ENCODE results near the gene CLEC4D. TPM values are rescaled to one million over a fixed set of nuclear protein-coding genes. Genes with fewer than 3 reads are reported as not detected.

Gene CLEC4D
- polyA plus RNA-seq, 1 donor from 2014 or later: not detected

- Histone ChIP-seq H3K79me2 (replicated peaks; ENCODE audit: insufficient read depth, low read length) (no peaks in the 10 kb centered on the region), H3K9ac (ENCODE audit: low read length) (no peak overlapping the region), H3F3A (ENCODE audit: insufficient read depth, low read length, poor library complexity, severe bottlenecking) (no peaks in the 10 kb centered on the region), H3K4me3 (ENCODE audit: low read length) (no peak overlapping the region), H2AFZ (ENCODE audit: low read depth, low read length) (no peak overlapping the region), H3K36me3 (ENCODE audit: insufficient read depth, low read length) (no peaks in the 10 kb centered on the region), H3K4me2 (ENCODE audit: low read length) (no peak overlapping the region), H4K20me1 (ENCODE audit: insufficient read depth) (no peaks in the 10 kb centered on the region), H3K9me2 (ENCODE audit: insufficient read depth, low read length) (no peaks in the 10 kb centered on the region), H3K27me3 (ENCODE audit: insufficient read depth, low read depth, low read length) (no peaks in the 10 kb centered on the region), H3K9me3 (ENCODE audit: low read length) (no peaks in the 10 kb centered on the region), H3K27ac (ENCODE audit: low read length) (no peak overlapping the region)
- no peak for TF ChIP-seq SMC3 (conservative IDR thresholded peaks at IDR 0.05; ENCODE audit: poor library complexity)
- no peak for TF ChIP-seq REST (IDR thresholded peaks at IDR 0.05; ENCODE audit: borderline replicate concordance)
- TF ChIP-seq TAF1 (IDR thresholded peaks at IDR 0.05; ENCODE audit: low read depth): no peak
- no peak for TF ChIP-seq RAD21 (conservative IDR thresholded peaks at IDR 0.05)
- no peak for TF ChIP-seq MXI1 (conservative IDR thresholded peaks at IDR 0.05; ENCODE audit: poor library complexity, severe bottlenecking)
- no peak for TF ChIP-seq CTCF (IDR thresholded peaks at IDR 0.05; ENCODE audit: poor library complexity, severe bottlenecking)
- no peak for TF ChIP-seq EP300 (conservative IDR thresholded peaks at IDR 0.05; ENCODE audit: poor library complexity, severe bottlenecking)
- no peak for TF ChIP-seq POLR2AphosphoS5 (IDR thresholded peaks at IDR 0.05)
- no peak for TF ChIP-seq EZH2 (IDR thresholded peaks at IDR 0.05; ENCODE audit: borderline replicate concordance, insufficient read depth, low read length, poor library complexity, severe bottlenecking)
These were observed 46.4 kb downstream of the CLEC4D start for GRCh38 chr12:8559676-8560075.

GRCh38 chr12:8561011-8561410, 47.7 kb downstream of the CLEC4D start:
- Histone ChIP-seq H3F3A (ENCODE audit: insufficient read depth, low read length, poor library complexity, severe bottlenecking) (no peaks in the 10 kb centered on the region), H3K4me3 (ENCODE audit: low read length) (no peak overlapping the region)
- no peak for TF ChIP-seq RAD21 (conservative IDR thresholded peaks at IDR 0.05)
- no peak for TF ChIP-seq CTCF (IDR thresholded peaks at IDR 0.05; ENCODE audit: poor library complexity, severe bottlenecking)
- no peak for TF ChIP-seq EP300 (conservative IDR thresholded peaks at IDR 0.05; ENCODE audit: poor library complexity, severe bottlenecking)
- TF ChIP-seq SMC3 (conservative IDR thresholded peaks at IDR 0.05; ENCODE audit: poor library complexity): no peak
- no peak for TF ChIP-seq EZH2 (IDR thresholded peaks at IDR 0.05; ENCODE audit: borderline replicate concordance, insufficient read depth, low read length, poor library complexity, severe bottlenecking)
- TF ChIP-seq POLR2AphosphoS5 (IDR thresholded peaks at IDR 0.05): no peak
- no peak for TF ChIP-seq MXI1 (conservative IDR thresholded peaks at IDR 0.05; ENCODE audit: poor library complexity, severe bottlenecking)
- no peak for TF ChIP-seq REST (IDR thresholded peaks at IDR 0.05; ENCODE audit: borderline replicate concordance)
- no peak for TF ChIP-seq TAF1 (IDR thresholded peaks at IDR 0.05; ENCODE audit: low read depth)

More at GRCh38 chr12:8561011-8561410, 47.7 kb downstream of the CLEC4D start:
- Histone ChIP-seq H3K27ac (ENCODE audit: low read length) (no peak overlapping the region), H3K9me3 (ENCODE audit: low read length) (no peaks in the 10 kb centered on the region), H3K79me2 (replicated peaks; ENCODE audit: insufficient read depth, low read length) (no peaks in the 10 kb centered on the region), H2AFZ (ENCODE audit: low read depth, low read length) (no peak overlapping the region), H3K36me3 (ENCODE audit: insufficient read depth, low read length) (no peaks in the 10 kb centered on the region), H3K9ac (ENCODE audit: low read length) (no peak overlapping the region), H3K4me2 (ENCODE audit: low read length) (no peak overlapping the region), H3K9me2 (ENCODE audit: insufficient read depth, low read length) (no peaks in the 10 kb centered on the region), H4K20me1 (ENCODE audit: insufficient read depth) (no peaks in the 10 kb centered on the region), H3K27me3 (ENCODE audit: insufficient read depth, low read depth, low read length) (no peaks in the 10 kb centered on the region)
